GM10248 (cell line): ENCODE data around the gene IL23R.

Experiments
- CTCF ChIA-PET: fragments of 300-600 bp; sonication (Branson Sonifier 250); formaldehyde crosslinking; extraction: SDS; loops from one replicate; lab custom pipeline; 2021; ENCODE audit warnings: antibody characterized with exemption; lab: Yijun Ruan, JAX
- POLR2A ChIA-PET: fragments of 350-650 bp; sonication (Branson Sonifier 250); formaldehyde crosslinking; extraction: SDS; loops from one replicate; lab custom pipeline; 2020; ENCODE audit warnings: antibody characterized with exemption; lab: Yijun Ruan, JAX
- DNase-seq: peaks from one replicate; pipeline ENCODE4 v3.0.0; 2012; ENCODE audit errors: extremely low spot score
- TF ChIP-seq, protein P1 (sequence below): IDR thresholded peaks from 2 replicates; pipeline ENCODE4 v1.5.1; 2012; ENCODE audit warnings: mild to moderate bottlenecking, low read depth; ENCODE audit errors: extremely low read depth, missing control alignments, control extremely low read depth

The IL23R gene

DNA sequence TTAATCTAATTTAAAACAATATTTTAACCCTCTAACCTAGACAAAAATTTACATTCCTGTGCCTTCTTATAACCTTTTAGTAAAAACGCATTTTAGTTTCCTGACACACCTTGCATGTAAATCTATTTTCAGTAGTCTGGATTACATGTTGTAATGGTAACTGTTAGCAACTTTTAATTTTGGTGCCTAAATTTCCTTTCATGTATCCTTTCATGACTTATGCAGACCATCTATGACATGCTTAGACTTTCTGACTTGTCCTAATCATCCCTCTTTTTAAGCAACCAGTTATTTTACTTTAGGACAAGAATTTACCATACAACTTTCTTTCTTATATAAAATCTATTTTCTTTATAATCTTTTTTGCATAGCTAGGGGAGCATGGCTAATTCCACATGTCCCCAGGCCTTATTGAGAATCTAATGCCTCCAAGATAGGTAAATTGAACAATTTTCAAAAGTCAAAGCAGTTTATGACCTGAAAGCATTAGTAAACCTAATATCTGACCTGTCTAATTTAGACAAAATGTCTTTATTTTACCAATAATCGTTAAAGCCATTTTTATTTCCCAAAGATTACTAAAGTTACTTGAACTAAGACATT, 83.9 kb downstream of the IL23R start:
- TF ChIP-seq, protein P1, sequence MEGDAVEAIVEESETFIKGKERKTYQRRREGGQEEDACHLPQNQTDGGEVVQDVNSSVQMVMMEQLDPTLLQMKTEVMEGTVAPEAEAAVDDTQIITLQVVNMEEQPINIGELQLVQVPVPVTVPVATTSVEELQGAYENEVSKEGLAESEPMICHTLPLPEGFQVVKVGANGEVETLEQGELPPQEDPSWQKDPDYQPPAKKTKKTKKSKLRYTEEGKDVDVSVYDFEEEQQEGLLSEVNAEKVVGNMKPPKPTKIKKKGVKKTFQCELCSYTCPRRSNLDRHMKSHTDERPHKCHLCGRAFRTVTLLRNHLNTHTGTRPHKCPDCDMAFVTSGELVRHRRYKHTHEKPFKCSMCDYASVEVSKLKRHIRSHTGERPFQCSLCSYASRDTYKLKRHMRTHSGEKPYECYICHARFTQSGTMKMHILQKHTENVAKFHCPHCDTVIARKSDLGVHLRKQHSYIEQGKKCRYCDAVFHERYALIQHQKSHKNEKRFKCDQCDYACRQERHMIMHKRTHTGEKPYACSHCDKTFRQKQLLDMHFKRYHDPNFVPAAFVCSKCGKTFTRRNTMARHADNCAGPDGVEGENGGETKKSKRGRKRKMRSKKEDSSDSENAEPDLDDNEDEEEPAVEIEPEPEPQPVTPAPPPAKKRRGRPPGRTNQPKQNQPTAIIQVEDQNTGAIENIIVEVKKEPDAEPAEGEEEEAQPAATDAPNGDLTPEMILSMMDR = no peak
- no peak for DNase-seq
- ChIA-PET POLR2A (no interaction called here), CTCF (no interaction called here)

DNA sequence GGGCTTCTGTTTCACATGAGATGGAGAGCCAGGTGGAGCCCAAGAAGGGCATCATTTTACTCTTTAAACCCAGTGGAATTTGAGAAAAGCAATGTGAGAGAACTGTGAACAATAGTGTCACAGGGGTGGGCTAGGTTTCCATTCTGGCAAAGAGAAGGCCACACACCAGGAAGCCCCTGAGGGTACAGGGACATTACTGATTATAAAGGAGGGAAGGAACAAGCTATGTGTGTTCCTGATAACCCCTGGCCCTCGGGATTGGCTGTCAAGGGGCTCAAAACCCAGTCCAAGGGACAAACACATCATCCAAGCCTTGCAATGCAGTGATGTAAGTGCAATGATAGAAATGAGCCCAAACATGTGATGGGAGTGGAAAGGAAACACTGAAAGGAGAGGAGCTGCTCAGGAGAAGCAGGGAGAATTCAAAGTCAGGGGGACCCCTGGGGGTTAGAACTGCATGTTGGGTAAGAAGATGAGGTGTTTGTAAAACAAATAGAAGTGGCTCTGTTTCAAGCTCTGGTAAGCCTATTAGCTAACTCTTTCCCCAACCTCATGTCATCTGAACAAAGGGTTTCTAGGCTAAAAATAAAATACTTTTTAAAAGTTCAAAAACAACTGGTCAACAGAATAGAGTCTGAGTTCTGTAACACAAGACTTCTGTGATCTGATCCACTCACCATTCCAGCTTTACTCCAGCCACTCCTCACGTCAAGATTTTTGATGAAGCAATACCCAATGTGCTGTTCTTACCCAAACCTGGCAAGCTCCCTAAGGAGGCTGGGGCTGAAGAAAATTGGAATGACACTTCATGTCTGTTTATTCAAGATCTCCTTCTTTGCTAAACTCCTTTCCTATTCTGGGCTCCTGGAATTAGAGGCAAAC, 90.3 kb downstream of the IL23R start:
- CTCF ChIA-PET = interaction anchor here (0.7 to 1.1 kb wide), 7 partner anchors 22 to 492 kb away, joined by 3 to 4 read pairs (median 3); no protein-coding TSS in a partner anchor

DNA sequence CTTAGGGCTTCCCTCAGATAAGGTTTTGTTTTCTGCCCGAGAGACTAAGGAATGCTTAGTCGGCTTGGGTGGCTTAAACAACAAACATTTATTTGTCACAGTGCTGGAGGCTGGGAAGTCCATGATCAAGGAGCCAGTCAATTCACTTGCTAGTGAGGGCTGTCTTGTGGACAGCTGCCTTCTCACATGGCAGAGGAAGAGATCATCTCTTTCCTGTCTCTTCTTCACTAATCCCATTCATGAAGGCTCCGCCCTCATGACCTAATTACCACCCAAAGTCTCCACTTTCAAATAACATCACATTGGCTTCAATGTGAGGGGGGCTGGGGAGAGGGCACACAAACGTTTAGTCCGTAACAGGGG, 90.9 kb downstream of the IL23R start:
- no peak for DNase-seq
- ChIA-PET POLR2A (no interaction called here), CTCF (interaction anchor here (0.9 to 1.1 kb wide), 5 partner anchors 22 to 243 kb away, joined by 3 read pairs; no protein-coding TSS in a partner anchor)
- TF ChIP-seq, protein P1 = no peak

More for the DNA sequence above, 90.3 kb downstream of the IL23R start:
- POLR2A ChIA-PET = no interaction called here
- no peak for DNase-seq
- TF ChIP-seq, protein P1 = no peak

DNA sequence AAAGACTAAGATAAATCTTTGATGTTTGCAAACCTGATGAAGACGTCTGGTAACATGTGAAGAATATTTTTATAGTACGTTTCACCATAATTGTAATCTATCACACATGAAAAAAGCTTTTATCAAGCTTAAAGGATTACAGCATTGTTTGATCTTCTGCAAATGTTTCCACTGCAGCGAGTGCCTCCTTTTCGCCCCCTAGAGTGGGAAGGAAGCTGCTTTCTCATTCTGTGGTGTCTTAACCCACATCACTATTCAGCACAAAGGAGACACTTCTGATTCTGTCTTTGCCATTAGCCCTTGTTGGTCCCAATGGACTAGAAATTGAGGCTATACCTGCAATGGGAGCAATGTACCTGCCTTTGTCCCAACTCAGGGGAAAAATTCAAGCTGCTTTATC, 95.4 kb downstream of the IL23R start:
- ChIA-PET POLR2A (no interaction called here), CTCF (interaction anchor here (1.9 kb wide), 1 partner anchor 23 kb away, joined by 5 read pairs; no protein-coding TSS in a partner anchor)
- DNase-seq = no peak
- TF ChIP-seq, protein P1 = peak; percentile 26

DNA sequence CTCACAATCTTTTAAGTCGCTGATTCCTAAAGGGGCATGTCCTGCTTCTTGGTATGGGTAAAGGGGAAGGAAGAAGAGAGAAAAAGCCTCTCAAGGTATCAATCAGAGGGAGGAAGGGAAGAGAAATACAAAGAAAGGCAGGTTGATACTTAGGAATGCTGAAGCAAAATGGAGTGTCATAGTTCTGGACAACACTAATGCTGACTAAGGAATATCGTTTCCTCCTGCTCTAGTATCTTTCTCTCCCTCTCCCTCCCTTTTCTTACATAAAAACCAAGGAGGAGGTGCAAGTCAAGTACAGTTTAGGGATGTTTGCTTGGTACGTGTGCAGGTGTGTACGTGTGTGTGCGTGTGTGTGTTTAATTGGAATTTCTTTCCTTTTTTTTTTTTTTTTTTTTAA, 96.5 kb downstream of the IL23R start:
- ChIA-PET CTCF (interaction anchor here (0.7 to 1.9 kb wide), 3 partner anchors 9 to 48 kb away, joined by 3 to 9 read pairs (median 5); no protein-coding TSS in a partner anchor), POLR2A (no interaction called here)
- no peak for DNase-seq
- TF ChIP-seq, protein P1 = no peak

DNA sequence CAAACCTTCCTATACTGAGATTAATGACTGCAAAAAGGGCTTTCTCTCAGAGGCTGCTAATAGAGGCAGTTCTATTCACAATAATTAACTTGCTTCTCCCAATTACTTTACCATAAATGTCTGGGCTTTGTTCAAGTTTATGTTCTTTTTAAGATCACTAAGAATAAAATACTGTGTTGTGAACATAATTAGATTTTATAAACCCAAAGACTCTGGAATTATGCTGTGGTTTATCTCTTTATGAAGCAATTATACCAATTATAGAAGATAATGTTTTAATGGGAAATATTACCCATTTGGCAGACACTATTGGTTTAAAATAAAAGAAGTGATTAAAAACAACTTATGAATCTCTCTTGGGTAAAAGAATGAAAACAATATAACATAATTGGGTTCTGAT, 97.9 kb downstream of the IL23R start:
- TF ChIP-seq, protein P1 = no peak
- ChIA-PET POLR2A (no interaction called here), CTCF (no interaction called here)
- DNase-seq = no peak
